Upper lobe of right lung (tissue), 1 donor: ENCODE results near the gene PPTC7. TPM values are rescaled to one million over a fixed set of nuclear protein-coding genes. Genes with fewer than 3 reads are reported as not detected.
A peak's percentile ranks its signal among the peaks of the same experiment; 100 is the strongest.
"Not testable (repeated sequence)": the region's sequence is repeated elsewhere in the genome, so short reads cannot be mapped to it uniquely, and the experiment has no call there.

ENCODE experiments used
- ATAC-seq: fragments of 200-7000 bp; cut with Tn5 transposase; one replicate; pipeline ENCODE4 v1.9.1; 2020; ENCODE audit warnings: mild to moderate bottlenecking, moderate library complexity
- DNase-seq: peaks from one replicate; pipeline ENCODE4 v3.0.0-alpha.2; 2020
- H3K27ac ChIP-seq: fragments of 200-600 bp; one replicate; pipeline ENCODE4 v1.8.0; 2022
- H3K27me3 ChIP-seq: fragments of 200-600 bp; one replicate; pipeline ENCODE4 v1.8.0; 2022; ENCODE audit warnings: mild to moderate bottlenecking
- H3K36me3 ChIP-seq: fragments of 200-600 bp; one replicate; pipeline ENCODE4 v1.8.0; 2022
- H3K4me1 ChIP-seq: fragments of 200-600 bp; one replicate; pipeline ENCODE4 v1.8.0; 2022
- H3K4me3 ChIP-seq: fragments of 200-600 bp; one replicate; pipeline ENCODE4 v1.8.0; 2022; ENCODE audit warnings: mild to moderate bottlenecking
- H3K9me3 ChIP-seq: fragments of 200-600 bp; one replicate; pipeline ENCODE4 v1.8.0; 2022
- CTCF ChIP-seq: fragments of 200-600 bp; IDR thresholded peaks from one replicate; pipeline ENCODE4 v1.8.0; 2022; ENCODE audit warnings: antibody characterized with exemption
- intact Hi-C: fragments of 100-400 bp; cut with DNase I; formaldehyde crosslinking; loops from one replicate; pipeline ENCODE4 v1.11.0; 2022
- total RNA-seq: library from RNA; stranded (reverse); fragmentation: NEBNext Ultra II Directional; extraction: Animal tissue kit (Norgen Biotek cat#: 25700); gene quantifications from one replicate; pipeline ENCODE4 v1.2.1, GENCODE V29; 2021
- donor health status: DM: no; HTN: yes; CAD: no; lungs with severe emphysema.

The PPTC7 gene
- total RNA-seq, 1 donor from 2014 or later = 26.4 TPM

GRCh38 chr12:110615171-110615570, 32.1 kb upstream of the PPTC7 start:
- intact Hi-C loops = no loop called here
- no peaks in the 10 kb centered on the region for H3K9me3 ChIP-seq
- ATAC-seq (no peak), DNase-seq (no peak)
- H3K4me1 ChIP-seq = peaks cover 7% of the 10 kb centered on the region
- H3K4me3 ChIP-seq = no peak overlapping the region
- H3K36me3 ChIP-seq = no peaks in the 10 kb centered on the region
- no peaks in the 10 kb centered on the region for H3K27me3 ChIP-seq
- no peak for TF ChIP-seq CTCF
- no peak overlapping the region for H3K27ac ChIP-seq

GRCh38 chr12:110613771-110614684, 30.9 kb upstream of the PPTC7 start, which contains the start of gene TCTN1:
Gene TCTN1 (plus strand): TSS chr12:110614129. CDS start chr12:110614183, 54 bp downstream.
- ATAC-seq (peak; percentile 100), DNase-seq (peak; percentile 99)
- peaks cover 7% of the 10 kb centered on the region for H3K4me1 ChIP-seq
- TF ChIP-seq CTCF = no peak
- H3K27me3 ChIP-seq = no peaks in the 10 kb centered on the region
- no peaks in the 10 kb centered on the region for H3K36me3 ChIP-seq
- intact Hi-C loops = no loop called here
- peak within 1 kb of the TSS; percentile 82 for H3K27ac ChIP-seq
- no peaks in the 10 kb centered on the region for H3K9me3 ChIP-seq
- H3K4me3 ChIP-seq = peak within 1 kb of the TSS; percentile 78

- H3K4me3 ChIP-seq = peak overlapping the region; percentile 78
- TF ChIP-seq CTCF = no peak
- ATAC-seq (no peak), DNase-seq (no peak)
- no peaks in the 10 kb centered on the region for H3K9me3 ChIP-seq
- peak overlapping the region; percentile 82 for H3K27ac ChIP-seq
- H3K4me1 ChIP-seq = peaks cover 7% of the 10 kb centered on the region
- intact Hi-C loops = no loop called here
- H3K27me3 ChIP-seq = no peaks in the 10 kb centered on the region
- no peaks in the 10 kb centered on the region for H3K36me3 ChIP-seq
Observed at GRCh38 chr12:110613071-110613770, 30.1 kb upstream of the PPTC7 start.

GRCh38 chr12:110606253-110606611, 23.1 kb upstream of the PPTC7 start:
- Histone ChIP-seq H3K4me1 (no peaks in the 10 kb centered on the region), H3K4me3 (peak overlapping the region; percentile 31), H3K27me3 (no peaks in the 10 kb centered on the region), H3K9me3 (no peaks in the 10 kb centered on the region), H3K36me3 (no peaks in the 10 kb centered on the region), H3K27ac (peak overlapping the region; percentile 60)
- intact Hi-C loops = no loop called here
- DNase-seq (no peak), ATAC-seq (no peak)
- no peak for TF ChIP-seq CTCF

- H3K4me1 ChIP-seq, H3K27me3 ChIP-seq, H3K9me3 ChIP-seq, H3K4me3 ChIP-seq, H3K36me3 ChIP-seq, H3K27ac ChIP-seq, DNase-seq: not testable (repeated sequence)
- peak; percentile 78 for TF ChIP-seq CTCF
- intact Hi-C loops = loop anchor here (5.0 kb wide), 1 partner anchor 90 kb away; no protein-coding TSS in a partner anchor
- peak; percentile 85 for ATAC-seq
Observed at GRCh38 chr12:110602085-110602814, 19.1 kb upstream of the PPTC7 start.
